Karpas-422 (cell line): ENCODE data around the gene GHITM. TPM values are rescaled to one million over a fixed set of nuclear protein-coding genes. Genes with fewer than 3 reads are reported as not detected.
"Not testable (repeated sequence)": the region's sequence is repeated elsewhere in the genome, so short reads cannot be mapped to it uniquely, and the experiment has no call there.

ENCODE experiments used
- DNase-seq: peaks from one replicate; pipeline ENCODE4 v3.0.0-alpha.2; 2015
- H2AFZ ChIP-seq: fragments of 200-600 bp; sonication (generic); 2 replicates; pipeline ENCODE4 v1.6.1; 2014; ENCODE audit warnings: antibody characterized with exemption, low read length, mixed read lengths
- H3K27ac ChIP-seq: fragments of 200-600 bp; sonication (generic); 2 replicates; pipeline ENCODE4 v1.5.1; 2014; ENCODE audit warnings: mild to moderate bottlenecking, low read length, moderate library complexity
- H3K27me3 ChIP-seq: fragments of 200-600 bp; sonication (generic); 2 replicates; pipeline ENCODE4 v1.6.1; 2014; ENCODE audit warnings: low read length, mixed read lengths
- H3K36me3 ChIP-seq: fragments of 200-600 bp; sonication (generic); 2 replicates; pipeline ENCODE4 v1.6.1; 2014; ENCODE audit warnings: low read length, mixed read lengths; ENCODE audit not compliant: insufficient read depth
- H3K4me1 ChIP-seq: fragments of 200-600 bp; sonication (generic); 2 replicates; pipeline ENCODE4 v1.6.1; 2014; ENCODE audit warnings: mild to moderate bottlenecking, low read length, mixed read lengths
- H3K4me2 ChIP-seq: fragments of 200-600 bp; sonication (generic); 2 replicates; pipeline ENCODE4 v1.6.1; 2014; ENCODE audit warnings: low read length, low read depth, mild to moderate bottlenecking; ENCODE audit not compliant: poor library complexity, severe bottlenecking
- H3K4me3 ChIP-seq: fragments of 200-600 bp; sonication (generic); 2 replicates; pipeline ENCODE4 v1.5.1; 2014; ENCODE audit warnings: mild to moderate bottlenecking, antibody characterized with exemption, low read length, mixed read lengths
- H3K79me2 ChIP-seq: fragments of 200-600 bp; sonication (generic); 2 replicates; pipeline ENCODE4 v1.6.1; 2014; ENCODE audit warnings: mild to moderate bottlenecking, low read length, mixed read lengths
- H3K9ac ChIP-seq: fragments of 200-600 bp; sonication (generic); 2 replicates; pipeline ENCODE4 v1.6.0; 2014; ENCODE audit warnings: low read length
- H3K9me2 ChIP-seq: fragments of 200-600 bp; sonication (generic), shearing (Covaris generic); replicated peaks from 2 replicates; pipeline ENCODE4 v1.6.0; 2014; ENCODE audit warnings: mild to moderate bottlenecking, low read length, moderate library complexity; ENCODE audit not compliant: insufficient read depth
- H3K9me3 ChIP-seq: fragments of 300-700, 200-600 bp; sonication (generic); 2 replicates; pipeline ENCODE4 v1.6.1; 2014; ENCODE audit warnings: low read length, mixed read lengths
- H4K20me1 ChIP-seq: fragments of 200-600 bp; sonication (generic); 2 replicates; pipeline ENCODE4 v1.6.1; 2014; ENCODE audit warnings: mild to moderate bottlenecking, antibody characterized with exemption, low read length, low read depth; ENCODE audit not compliant: insufficient read depth
- total RNA-seq: library from RNA; depleted of rRNA; stranded (reverse); fragments of >200 nt; shearing (Covaris generic); gene quantifications from 2 replicates; pipeline ENCODE4 v1.2.3, GENCODE V29; 2014; ENCODE audit warnings: low replicate concordance

The GHITM gene
- total RNA-seq, 1 experiment from 2014 or later, result 78.4 TPM

- H3K79me2 ChIP-seq, result no peaks in the 10 kb centered on the region
- no peaks in the 10 kb centered on the region for H3K9me2 ChIP-seq
- H3K27me3 ChIP-seq, result no peaks in the 10 kb centered on the region
- no peak overlapping the region for H3K4me3 ChIP-seq
- no peak overlapping the region for H2AFZ ChIP-seq
- no peak overlapping the region for H3K4me2 ChIP-seq
- H3K9ac ChIP-seq, result no peak overlapping the region
- H3K36me3 ChIP-seq, result no peaks in the 10 kb centered on the region
- H3K4me1 ChIP-seq, result peaks cover 9% of the 10 kb centered on the region
- H3K27ac ChIP-seq, result no peak overlapping the region
- no peaks in the 10 kb centered on the region for H3K9me3 ChIP-seq
- H4K20me1 ChIP-seq, result no peaks in the 10 kb centered on the region
- no peak for DNase-seq
Observed at GRCh38 chr10:84176351-84176750, 37.0 kb downstream of the GHITM start.

GRCh38 chr10:84176836-84177474 is 37.6 kb downstream of the GHITM start:
- Histone ChIP-seq H3K4me3 (no peak overlapping the region), H3K27ac (no peak overlapping the region), H3K9me3 (no peaks in the 10 kb centered on the region), H3K9ac (no peak overlapping the region), H2AFZ (no peak overlapping the region), H3K9me2 (no peaks in the 10 kb centered on the region), H3K27me3 (no peaks in the 10 kb centered on the region), H3K79me2 (no peaks in the 10 kb centered on the region), H3K4me2 (no peak overlapping the region), H3K36me3 (no peaks in the 10 kb centered on the region), H4K20me1 (no peaks in the 10 kb centered on the region), H3K4me1 (peaks cover 9% of the 10 kb centered on the region)
- DNase-seq, result no peak

DNA sequence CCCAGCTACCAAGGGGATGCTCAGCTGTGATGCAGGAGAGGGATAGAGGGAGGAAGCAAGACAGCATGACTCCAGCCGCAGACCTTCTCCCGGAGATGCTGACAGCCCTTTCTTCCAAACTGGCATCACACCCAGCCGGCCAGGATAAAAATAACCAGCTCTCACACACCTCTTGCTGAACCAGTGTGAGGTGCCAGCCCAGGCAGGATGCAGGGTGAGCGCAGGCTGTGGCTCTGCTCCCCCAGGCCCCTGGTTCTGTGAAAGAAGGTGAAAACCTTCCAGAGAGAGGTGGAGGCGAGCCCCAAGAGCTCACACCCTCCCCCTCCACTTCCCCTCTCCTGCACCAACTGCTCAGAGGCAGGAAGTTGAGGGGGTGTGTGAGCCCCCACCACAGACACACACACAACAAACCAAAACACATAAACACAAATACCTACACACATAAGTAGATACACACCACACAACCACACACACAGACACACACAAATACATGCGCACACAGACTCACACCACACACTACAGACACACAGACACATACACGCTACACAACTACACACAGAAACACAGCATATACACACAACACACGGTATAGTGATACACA is 38.3 kb downstream of the GHITM start:
- no peak for DNase-seq
- Histone ChIP-seq H3K4me3 (no peak overlapping the region), H2AFZ (no peak overlapping the region), H3K9me3 (no peaks in the 10 kb centered on the region), H3K9ac (no peak overlapping the region), H3K4me2 (no peak overlapping the region), H3K36me3 (no peaks in the 10 kb centered on the region), H3K4me1 (peaks cover 9% of the 10 kb centered on the region), H4K20me1 (no peaks in the 10 kb centered on the region), H3K27ac (no peak overlapping the region), H3K27me3 (no peaks in the 10 kb centered on the region), H3K79me2 (no peaks in the 10 kb centered on the region), H3K9me2 (no peaks in the 10 kb centered on the region)

GRCh38 chr10:84178160-84178609 is 38.9 kb downstream of the GHITM start:
- Histone ChIP-seq H3K4me1 (peaks cover 9% of the 10 kb centered on the region), H3K4me3 (no peak overlapping the region), H2AFZ (no peak overlapping the region), H3K36me3 (no peaks in the 10 kb centered on the region), H3K27ac (no peak overlapping the region), H3K9me2 (no peaks in the 10 kb centered on the region), H3K9ac (no peak overlapping the region), H3K4me2 (no peak overlapping the region), H3K27me3 (no peaks in the 10 kb centered on the region), H3K79me2 (no peaks in the 10 kb centered on the region), H4K20me1 (no peaks in the 10 kb centered on the region), H3K9me3 (no peaks in the 10 kb centered on the region)
- no peak for DNase-seq

GRCh38 chr10:84179059-84179710 is 39.9 kb downstream of the GHITM start:
- Histone ChIP-seq H3K27me3 (no peaks in the 10 kb centered on the region), H3K9ac (no peak overlapping the region), H3K4me1 (peaks cover 9% of the 10 kb centered on the region), H3K79me2 (no peaks in the 10 kb centered on the region), H3K27ac (no peak overlapping the region), H2AFZ (no peak overlapping the region), H3K36me3 (no peaks in the 10 kb centered on the region), H3K4me2 (peak overlapping the region; percentile 51), H3K4me3 (no peak overlapping the region), H3K9me3 (no peaks in the 10 kb centered on the region), H3K9me2 (no peaks in the 10 kb centered on the region), H4K20me1 (no peaks in the 10 kb centered on the region)
- DNase-seq, result peak; percentile 65

- H3K27me3 ChIP-seq, H3K27ac ChIP-seq, H3K4me2 ChIP-seq, H3K9me3 ChIP-seq, H2AFZ ChIP-seq, H4K20me1 ChIP-seq, DNase-seq, H3K9me2 ChIP-seq, H3K4me1 ChIP-seq, H3K79me2 ChIP-seq, H3K36me3 ChIP-seq, H3K9ac ChIP-seq, H3K4me3 ChIP-seq: not testable (repeated sequence)
Observed at GRCh38 chr10:84180386-84180785, 41.1 kb downstream of the GHITM start.

DNA sequence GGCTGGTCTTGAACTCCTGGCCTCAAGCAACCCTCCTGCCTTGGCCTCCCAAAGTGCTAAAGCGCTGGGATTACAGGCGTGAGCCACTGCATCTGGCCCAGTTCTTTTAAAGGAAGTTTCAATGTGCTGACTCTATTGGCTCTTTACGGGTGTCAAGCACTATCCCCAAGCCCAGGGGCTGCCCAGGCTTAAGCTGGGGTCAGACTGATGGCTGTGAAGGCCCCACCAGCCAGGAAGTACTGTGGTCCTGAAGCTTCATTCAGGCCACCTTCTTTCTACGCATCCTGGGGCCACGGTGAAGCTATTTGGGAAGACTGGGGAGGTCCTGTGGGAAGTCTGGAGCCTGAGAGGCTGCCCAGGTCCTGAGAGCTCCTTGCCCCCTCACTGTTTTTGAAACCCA is 42.3 kb downstream of the GHITM start:
- peaks cover 9% of the 10 kb centered on the region for H3K4me1 ChIP-seq
- no peaks in the 10 kb centered on the region for H3K27me3 ChIP-seq
- no peaks in the 10 kb centered on the region for H3K36me3 ChIP-seq
- DNase-seq, result no peak
- H3K4me3 ChIP-seq, result no peak overlapping the region
- no peaks in the 10 kb centered on the region for H4K20me1 ChIP-seq
- H3K9me2 ChIP-seq, result no peaks in the 10 kb centered on the region
- no peak overlapping the region for H3K27ac ChIP-seq
- H2AFZ ChIP-seq, result no peak overlapping the region
- H3K79me2 ChIP-seq, result no peaks in the 10 kb centered on the region
- no peak overlapping the region for H3K4me2 ChIP-seq
- H3K9me3 ChIP-seq, result no peaks in the 10 kb centered on the region
- no peak overlapping the region for H3K9ac ChIP-seq

GRCh38 chr10:84184517-84184916 is 45.2 kb downstream of the GHITM start:
- no peaks in the 10 kb centered on the region for H3K9me3 ChIP-seq
- peaks cover 2% of the 10 kb centered on the region for H3K4me1 ChIP-seq
- H3K4me3 ChIP-seq, result no peak overlapping the region
- H3K27ac ChIP-seq, result no peak overlapping the region
- no peaks in the 10 kb centered on the region for H3K27me3 ChIP-seq
- no peaks in the 10 kb centered on the region for H4K20me1 ChIP-seq
- H3K9me2 ChIP-seq, result no peaks in the 10 kb centered on the region
- DNase-seq, result no peak
- H3K79me2 ChIP-seq, result no peaks in the 10 kb centered on the region
- no peaks in the 10 kb centered on the region for H3K36me3 ChIP-seq
- H3K9ac ChIP-seq, result no peak overlapping the region
- no peak overlapping the region for H3K4me2 ChIP-seq
- H2AFZ ChIP-seq, result no peak overlapping the region
